HCT116 (cell line): Measurements from ENCODE around the gene NECAB3. TPM values are rescaled to one million over a fixed set of nuclear protein-coding genes. Genes with fewer than 3 reads are reported as not detected.

ENCODE experiments used
- ATAC-seq: fragments of 200-7000 bp; cut with Tn5 transposase; 2 replicates; pipeline ENCODE4 v1.9.1; 2020; ENCODE audit warnings: mild to moderate bottlenecking, moderate library complexity
- BruUV-seq: library from RNA; stranded (reverse); fragments of 400-500 nt; replicated peaks from 2 replicates; lab custom pipeline; 2021; lab: Mats Ljungman, UMichigan
- CTCF ChIA-PET: fragments of 300-600 bp; sonication (Branson Sonifier 250); formaldehyde crosslinking; loops from one replicate; lab custom pipeline; 2021; ENCODE audit warnings: antibody characterized with exemption; lab: Charles Lee
- POLR2A ChIA-PET: fragments of 300-600, 350-600 bp; sonication (Branson Sonifier 250); formaldehyde crosslinking; loops from one replicate; lab custom pipeline; 2021; ENCODE audit warnings: antibody characterized with exemption; lab: Charles Lee
- RAD21 ChIA-PET, 2 experiments: fragments of 300-600 bp; sonication (Branson Sonifier 250); formaldehyde crosslinking; loops; one replicate each; lab custom pipeline; 2023; ENCODE audit warnings: low total read pairs in 2 of 2; ENCODE audit not compliant: uncharacterized antibody in 2 of 2, unreplicated experiment in 2 of 2, low non-redundant PET in 1 of 2; lab: Charles Lee
- DNase-seq: peaks from one replicate; pipeline ENCODE4 v3.0.0-alpha.2; 2010; ENCODE audit warnings: low read depth, low spot score
- H2AFZ ChIP-seq: fragments of 200-600 bp; shearing (Covaris generic), sonication (generic); 2 replicates; pipeline ENCODE4 v1.6.1; 2017; ENCODE audit warnings: low read depth, mixed run types, mixed read lengths, antibody characterized with exemption, low read length; ENCODE audit not compliant: poor library complexity, severe bottlenecking
- H3K27ac ChIP-seq: 2 replicates; pipeline ENCODE4 v1.5.1; 2012; ENCODE audit warnings: low read depth, low read length
- H3K27me3 ChIP-seq: fragments of 200-600 bp; sonication (generic); 2 replicates; pipeline ENCODE4 v1.6.1; 2016; ENCODE audit warnings: mixed run types, low read length, mixed read lengths; ENCODE audit not compliant: insufficient read depth
- H3K36me3 ChIP-seq, 2 experiments: fragments of 200-500 bp in 1 of 2; fragments of 200-600 bp in 1 of 2; sonication (Bioruptor generic) in 1 of 2; sonication (generic) in 1 of 2; 2 replicates each; pipeline versions ENCODE4 v1.5.1 to v1.6.1; 2014 to 2016; ENCODE audit warnings: low read length in 2 of 2, inconsistent platforms in 1 of 2, mixed read lengths in 1 of 2, mixed run types in 1 of 2; ENCODE audit not compliant: insufficient read depth in 2 of 2, control insufficient read depth in 1 of 2
- H3K4me1 ChIP-seq, 2 experiments: fragments of 200-600 bp in 1 of 2; sonication (generic) in 1 of 2; 2 replicates each; pipeline versions ENCODE4 v1.5.1 to v1.6.1; 2012 to 2017; ENCODE audit warnings: low read length in 2 of 2, inconsistent platforms in 1 of 2, mild to moderate bottlenecking in 1 of 2, mixed read lengths in 1 of 2, mixed run types in 1 of 2, moderate library complexity in 1 of 2; ENCODE audit not compliant: insufficient read depth in 2 of 2, control insufficient read depth in 1 of 2
- H3K4me2 ChIP-seq: fragments of 200-600 bp; sonication (generic); 2 replicates; pipeline ENCODE4 v1.6.1; 2017; ENCODE audit warnings: mixed run types, low read length, mixed read lengths
- H3K4me3 ChIP-seq, 2 experiments: fragments of 200-600 bp in 1 of 2; sonication (generic) in 1 of 2; replicated peaks in 1 of 2; 2 replicates each; pipeline ENCODE4 v1.5.1; 2011 to 2016; ENCODE audit warnings: low read length in 2 of 2, control low read depth in 1 of 2, low read depth in 1 of 2, mild to moderate bottlenecking in 1 of 2, mixed read lengths in 1 of 2, mixed run types in 1 of 2
- H3K79me2 ChIP-seq: fragments of 200-600 bp; sonication (generic); 2 replicates; pipeline ENCODE4 v1.6.1; 2017; ENCODE audit warnings: mild to moderate bottlenecking, mixed run types, low read length, moderate library complexity, mixed read lengths; ENCODE audit not compliant: insufficient read depth
- H3K9ac ChIP-seq: fragments of 200-600 bp; sonication (generic); 2 replicates; pipeline ENCODE4 v1.6.1; 2016; ENCODE audit warnings: low read length, mixed read lengths
- H3K9me2 ChIP-seq: fragments of 200-600 bp; sonication (generic), shearing (Covaris generic); 2 replicates; pipeline ENCODE4 v1.6.1; 2017; ENCODE audit warnings: mixed run types, mild to moderate bottlenecking, moderate library complexity; ENCODE audit not compliant: insufficient read depth
- H3K9me3 ChIP-seq, 2 experiments: fragments of 200-500 bp in 1 of 2; fragments of 200-600 bp in 1 of 2; sonication (Bioruptor generic) in 1 of 2; sonication (generic) in 1 of 2; 2 replicates each; pipeline ENCODE4 v1.6.1; 2014 to 2017; ENCODE audit warnings: low read length in 2 of 2, mixed read lengths in 2 of 2, inconsistent platforms in 1 of 2, low read depth in 1 of 2, mild to moderate bottlenecking in 1 of 2, mixed run types in 1 of 2, moderate library complexity in 1 of 2; ENCODE audit not compliant: control insufficient read depth in 1 of 2, insufficient read depth in 1 of 2
- H4K20me1 ChIP-seq: fragments of 200-600 bp; sonication (generic), shearing (Covaris generic); 2 replicates; pipeline ENCODE4 v1.6.1; 2017; ENCODE audit warnings: mixed run types, mild to moderate bottlenecking, moderate library complexity; ENCODE audit not compliant: insufficient read depth
- CBX3 ChIP-seq: IDR thresholded peaks from 2 replicates; pipeline ENCODE4 v1.6.1; 2012; ENCODE audit warnings: low read depth
- EGR1 ChIP-seq: IDR thresholded peaks from 2 replicates; pipeline ENCODE4 v1.6.1; 2012; ENCODE audit warnings: low read depth
- EZH2 ChIP-seq: fragments of 200-600 bp; sonication (generic); IDR thresholded peaks from 2 replicates; pipeline ENCODE4 v1.6.1; 2017; ENCODE audit warnings: antibody characterized with exemption, mixed run types
- EZH2phosphoT487 ChIP-seq: fragments of 200-600 bp; IDR thresholded peaks from 2 replicates; pipeline ENCODE4 v1.6.1; 2018; ENCODE audit warnings: antibody characterized with exemption, borderline replicate concordance
- POLR2AphosphoS5 ChIP-seq: IDR thresholded peaks from 2 replicates; pipeline ENCODE4 v1.6.1; 2011; ENCODE audit warnings: mild to moderate bottlenecking, low read depth, low read length, moderate library complexity
- YY1 ChIP-seq: IDR thresholded peaks from 2 replicates; pipeline ENCODE4 v1.6.1; 2011; ENCODE audit warnings: low read length, low read depth, moderate library complexity, mild to moderate bottlenecking; ENCODE audit not compliant: insufficient replicate concordance; ENCODE audit errors: extremely low read depth
- intact Hi-C: fragments of 100-400 bp; cut with micrococcal nuclease; formaldehyde crosslinking; loops from 2 replicates; pipeline ENCODE4 v1.10.0; 2022
- total RNA-seq: library from RNA; stranded (reverse); gene quantifications from one replicate; pipeline ENCODE4 v1.2.1, GENCODE V29; 2021; ENCODE audit not compliant: unreplicated experiment
- TF ChIP-seq, protein P1 (sequence below), 3 experiments: fragments of 200-600 bp in 1 of 3; sonication (generic) in 1 of 3; IDR thresholded peaks in 2 of 3; conservative IDR thresholded peaks in 1 of 3; 2 replicates each; pipeline ENCODE4 v1.5.1; 2012 to 2017; ENCODE audit warnings: low read depth in 2 of 3, low read length in 2 of 3, antibody characterized with exemption in 1 of 3, borderline replicate concordance in 1 of 3, control low read depth in 1 of 3, mild to moderate bottlenecking in 1 of 3, mixed read lengths in 1 of 3, mixed run types in 1 of 3, moderate library complexity in 1 of 3; ENCODE audit not compliant: insufficient read depth in 1 of 3
- TF ChIP-seq, protein P2 (sequence below): IDR thresholded peaks from 2 replicates; pipeline ENCODE4 v1.6.1; 2011; ENCODE audit warnings: mild to moderate bottlenecking, low read length, moderate library complexity; ENCODE audit not compliant: insufficient replicate concordance; ENCODE audit errors: extremely low read depth

The NECAB3 gene
- total RNA-seq, 1 experiment from 2014 or later = 48.1 TPM

DNA sequence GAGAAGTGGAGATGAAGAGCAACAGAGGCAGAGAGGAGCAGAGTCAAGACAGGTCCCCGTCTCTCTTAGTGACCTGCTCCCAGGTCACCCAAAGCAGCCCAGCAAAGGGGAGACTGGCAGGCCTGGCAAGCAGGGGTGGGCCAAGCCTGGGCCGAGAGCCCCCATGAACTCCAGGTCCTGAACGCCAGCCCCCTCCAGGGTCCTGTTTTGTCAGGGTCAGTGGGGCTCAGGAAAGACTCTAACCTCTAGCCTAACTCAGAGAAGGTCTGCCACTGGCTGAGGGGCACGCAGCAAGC lies 1.2 kb downstream of the NECAB3 start (continued):
- TF ChIP-seq, protein P1, sequence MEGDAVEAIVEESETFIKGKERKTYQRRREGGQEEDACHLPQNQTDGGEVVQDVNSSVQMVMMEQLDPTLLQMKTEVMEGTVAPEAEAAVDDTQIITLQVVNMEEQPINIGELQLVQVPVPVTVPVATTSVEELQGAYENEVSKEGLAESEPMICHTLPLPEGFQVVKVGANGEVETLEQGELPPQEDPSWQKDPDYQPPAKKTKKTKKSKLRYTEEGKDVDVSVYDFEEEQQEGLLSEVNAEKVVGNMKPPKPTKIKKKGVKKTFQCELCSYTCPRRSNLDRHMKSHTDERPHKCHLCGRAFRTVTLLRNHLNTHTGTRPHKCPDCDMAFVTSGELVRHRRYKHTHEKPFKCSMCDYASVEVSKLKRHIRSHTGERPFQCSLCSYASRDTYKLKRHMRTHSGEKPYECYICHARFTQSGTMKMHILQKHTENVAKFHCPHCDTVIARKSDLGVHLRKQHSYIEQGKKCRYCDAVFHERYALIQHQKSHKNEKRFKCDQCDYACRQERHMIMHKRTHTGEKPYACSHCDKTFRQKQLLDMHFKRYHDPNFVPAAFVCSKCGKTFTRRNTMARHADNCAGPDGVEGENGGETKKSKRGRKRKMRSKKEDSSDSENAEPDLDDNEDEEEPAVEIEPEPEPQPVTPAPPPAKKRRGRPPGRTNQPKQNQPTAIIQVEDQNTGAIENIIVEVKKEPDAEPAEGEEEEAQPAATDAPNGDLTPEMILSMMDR (IDR thresholded peaks at IDR 0.05 in 2 of 3, conservative IDR thresholded peaks at IDR 0.05 in 1 of 3; ENCODE audit: borderline replicate concordance in 1 of 3, insufficient read depth in 1 of 3, low read depth in 2 of 3, low read length in 2 of 3) = no peak
- no peak for TF ChIP-seq POLR2AphosphoS5

DNA sequence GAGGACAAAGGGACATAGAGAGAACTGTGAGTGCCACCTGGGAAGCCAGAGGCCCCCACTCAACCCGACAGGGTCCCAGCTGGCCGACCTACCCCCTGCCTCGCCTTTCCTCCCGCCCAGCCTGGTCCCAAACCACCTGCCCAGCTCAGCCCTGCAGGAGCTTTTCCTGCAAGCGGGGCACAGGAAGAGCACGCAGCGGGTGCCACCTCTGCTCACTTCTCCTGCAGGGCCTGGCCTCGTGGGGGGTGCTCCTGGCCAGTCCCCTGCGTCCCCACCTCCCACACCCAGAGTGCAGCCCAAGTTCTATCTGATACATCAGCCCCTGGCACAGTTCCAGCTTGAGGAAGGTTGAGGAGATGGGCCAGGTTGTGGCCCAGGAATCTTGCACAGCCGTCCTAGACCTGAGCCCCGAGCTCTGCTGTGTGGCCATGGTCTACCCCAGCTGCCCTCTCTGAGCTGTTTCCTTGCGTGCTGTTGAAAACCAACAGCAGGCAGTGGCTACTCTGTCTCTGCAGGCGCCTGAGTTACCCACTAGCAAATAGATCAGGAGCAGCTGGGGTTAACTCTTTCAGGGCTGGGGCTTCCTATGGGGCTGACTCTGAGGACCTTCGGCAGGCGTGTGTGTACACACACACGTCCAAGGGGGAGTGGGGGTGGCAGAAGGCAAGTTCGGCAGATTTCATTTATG lies 1.7 kb downstream of the NECAB3 start:
- POLR2A ChIA-PET = no interaction called here
- no peaks in the 10 kb centered on the region for H3K9me2 ChIP-seq
- H3K9ac ChIP-seq = peak overlapping the region; percentile 89
- H3K36me3 ChIP-seq = peaks cover 14 to 23% of the 10 kb centered on the region in 2 experiments; a peak in 3 of 4 replicates
- H3K79me2 ChIP-seq = peaks cover 26% of the 10 kb centered on the region; the same call in 1 of the 2 replicates
- H2AFZ ChIP-seq = no peak overlapping the region
- ATAC-seq (no peak), DNase-seq (no peak)
- intact Hi-C loops = no loop called here
- H4K20me1 ChIP-seq = no peaks in the 10 kb centered on the region
- RAD21 ChIA-PET = no interaction called here
- no peaks in the 10 kb centered on the region for H3K9me3 ChIP-seq
- H3K4me3 ChIP-seq = peak overlapping the region; percentile 70 to 85
- CTCF ChIA-PET = no interaction called here
- no peak for TF ChIP-seq EGR1
- TF ChIP-seq EZH2phosphoT487 = no peak
- no peak for TF ChIP-seq YY1
- no peak for TF ChIP-seq CBX3
- TF ChIP-seq EZH2 = no peak
- TF ChIP-seq, protein P2, sequence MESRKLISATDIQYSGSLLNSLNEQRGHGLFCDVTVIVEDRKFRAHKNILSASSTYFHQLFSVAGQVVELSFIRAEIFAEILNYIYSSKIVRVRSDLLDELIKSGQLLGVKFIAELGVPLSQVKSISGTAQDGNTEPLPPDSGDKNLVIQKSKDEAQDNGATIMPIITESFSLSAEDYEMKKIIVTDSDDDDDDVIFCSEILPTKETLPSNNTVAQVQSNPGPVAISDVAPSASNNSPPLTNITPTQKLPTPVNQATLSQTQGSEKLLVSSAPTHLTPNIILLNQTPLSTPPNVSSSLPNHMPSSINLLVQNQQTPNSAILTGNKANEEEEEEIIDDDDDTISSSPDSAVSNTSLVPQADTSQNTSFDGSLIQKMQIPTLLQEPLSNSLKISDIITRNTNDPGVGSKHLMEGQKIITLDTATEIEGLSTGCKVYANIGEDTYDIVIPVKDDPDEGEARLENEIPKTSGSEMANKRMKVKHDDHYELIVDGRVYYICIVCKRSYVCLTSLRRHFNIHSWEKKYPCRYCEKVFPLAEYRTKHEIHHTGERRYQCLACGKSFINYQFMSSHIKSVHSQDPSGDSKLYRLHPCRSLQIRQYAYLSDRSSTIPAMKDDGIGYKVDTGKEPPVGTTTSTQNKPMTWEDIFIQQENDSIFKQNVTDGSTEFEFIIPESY = no peak
- H3K27ac ChIP-seq = peak overlapping the region; percentile 71
- H3K27me3 ChIP-seq = no peaks in the 10 kb centered on the region
- peak overlapping the region; percentile 96 for H3K4me2 ChIP-seq
- no TSS peak for BruUV-seq
- H3K4me1 ChIP-seq = peaks cover 15 to 24% of the 10 kb centered on the region in 2 experiments
